ENCODE results near the gene TMPRSS4. TPM values are rescaled to one million over a fixed set of nuclear protein-coding genes. Genes with fewer than 3 reads are reported as not detected.

Gene TMPRSS4
- total and polyA plus RNA-seq, 9 of the 15 experiments (the other 6 are each of a cell fraction or from before 2014, with no cell fraction given) = 4.0 to 10.0 (median 5.6) TPM

DNA sequence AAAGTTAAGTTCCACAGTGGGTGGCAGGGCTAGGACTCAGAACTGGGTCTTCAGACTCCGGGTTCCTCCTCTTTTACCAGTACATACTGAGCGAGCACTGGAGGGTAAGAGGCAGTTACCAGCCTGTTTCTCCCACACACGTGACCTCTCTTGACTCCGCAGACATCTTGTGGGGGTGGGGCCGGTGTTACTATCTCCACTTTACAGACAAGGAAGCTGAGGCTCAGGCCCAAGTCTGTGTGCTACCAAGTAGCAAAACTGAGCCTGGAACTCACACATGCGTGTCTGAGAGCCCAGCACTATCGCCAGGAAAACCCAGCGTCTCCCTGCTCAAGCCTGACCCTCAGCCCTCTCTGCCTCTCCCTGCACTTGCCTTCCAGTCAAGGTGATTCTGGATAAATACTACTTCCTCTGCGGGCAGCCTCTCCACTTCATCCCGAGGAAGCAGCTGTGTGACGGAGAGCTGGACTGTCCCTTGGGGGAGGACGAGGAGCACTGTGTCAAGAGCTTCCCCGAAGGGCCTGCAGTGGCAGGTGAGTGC, 25.9 kb downstream of the TMPRSS4 start (continued):
- TF ChIP-seq ZBTB8A (IDR thresholded peaks at IDR 0.05; ENCODE audit: partially characterized antibody) (no peak), MTA2 (IDR thresholded peaks at IDR 0.05; ENCODE audit: low read depth) (no peak; the same call in 1 of the 2 replicates), ZNF583 (CRISPR knock-in tag; IDR thresholded peaks at IDR 0.05) (no peak), ILK (tag; IDR thresholded peaks at IDR 0.05; ENCODE audit: borderline replicate concordance, low read depth) (no peak), TSHZ1 (CRISPR knock-in tag; IDR thresholded peaks at IDR 0.05) (no peak), GTF2B (IDR thresholded peaks at IDR 0.05; ENCODE audit: extremely low read depth, insufficient read length) (no peak), UBTF (IDR thresholded peaks at IDR 0.05; ENCODE audit: borderline replicate concordance in 1 of 2, low read depth in 2 of 2, low read length in 2 of 2) (no peak), STAT5B (CRISPR knock-in tag; IDR thresholded peaks at IDR 0.05) (no peak), USF2 (CRISPR knock-in tag; IDR thresholded peaks at IDR 0.05) (peak; percentile 70), WHSC1 (IDR thresholded peaks at IDR 0.05; ENCODE audit: low read length) (no peak), ZNF311 (CRISPR knock-in tag; IDR thresholded peaks at IDR 0.05) (no peak), GATA2 (CRISPR knock-in tag; IDR thresholded peaks at IDR 0.05) (no peak), HLTF (IDR thresholded peaks at IDR 0.05) (no peak)
- TF ChIP-seq, protein P1, sequence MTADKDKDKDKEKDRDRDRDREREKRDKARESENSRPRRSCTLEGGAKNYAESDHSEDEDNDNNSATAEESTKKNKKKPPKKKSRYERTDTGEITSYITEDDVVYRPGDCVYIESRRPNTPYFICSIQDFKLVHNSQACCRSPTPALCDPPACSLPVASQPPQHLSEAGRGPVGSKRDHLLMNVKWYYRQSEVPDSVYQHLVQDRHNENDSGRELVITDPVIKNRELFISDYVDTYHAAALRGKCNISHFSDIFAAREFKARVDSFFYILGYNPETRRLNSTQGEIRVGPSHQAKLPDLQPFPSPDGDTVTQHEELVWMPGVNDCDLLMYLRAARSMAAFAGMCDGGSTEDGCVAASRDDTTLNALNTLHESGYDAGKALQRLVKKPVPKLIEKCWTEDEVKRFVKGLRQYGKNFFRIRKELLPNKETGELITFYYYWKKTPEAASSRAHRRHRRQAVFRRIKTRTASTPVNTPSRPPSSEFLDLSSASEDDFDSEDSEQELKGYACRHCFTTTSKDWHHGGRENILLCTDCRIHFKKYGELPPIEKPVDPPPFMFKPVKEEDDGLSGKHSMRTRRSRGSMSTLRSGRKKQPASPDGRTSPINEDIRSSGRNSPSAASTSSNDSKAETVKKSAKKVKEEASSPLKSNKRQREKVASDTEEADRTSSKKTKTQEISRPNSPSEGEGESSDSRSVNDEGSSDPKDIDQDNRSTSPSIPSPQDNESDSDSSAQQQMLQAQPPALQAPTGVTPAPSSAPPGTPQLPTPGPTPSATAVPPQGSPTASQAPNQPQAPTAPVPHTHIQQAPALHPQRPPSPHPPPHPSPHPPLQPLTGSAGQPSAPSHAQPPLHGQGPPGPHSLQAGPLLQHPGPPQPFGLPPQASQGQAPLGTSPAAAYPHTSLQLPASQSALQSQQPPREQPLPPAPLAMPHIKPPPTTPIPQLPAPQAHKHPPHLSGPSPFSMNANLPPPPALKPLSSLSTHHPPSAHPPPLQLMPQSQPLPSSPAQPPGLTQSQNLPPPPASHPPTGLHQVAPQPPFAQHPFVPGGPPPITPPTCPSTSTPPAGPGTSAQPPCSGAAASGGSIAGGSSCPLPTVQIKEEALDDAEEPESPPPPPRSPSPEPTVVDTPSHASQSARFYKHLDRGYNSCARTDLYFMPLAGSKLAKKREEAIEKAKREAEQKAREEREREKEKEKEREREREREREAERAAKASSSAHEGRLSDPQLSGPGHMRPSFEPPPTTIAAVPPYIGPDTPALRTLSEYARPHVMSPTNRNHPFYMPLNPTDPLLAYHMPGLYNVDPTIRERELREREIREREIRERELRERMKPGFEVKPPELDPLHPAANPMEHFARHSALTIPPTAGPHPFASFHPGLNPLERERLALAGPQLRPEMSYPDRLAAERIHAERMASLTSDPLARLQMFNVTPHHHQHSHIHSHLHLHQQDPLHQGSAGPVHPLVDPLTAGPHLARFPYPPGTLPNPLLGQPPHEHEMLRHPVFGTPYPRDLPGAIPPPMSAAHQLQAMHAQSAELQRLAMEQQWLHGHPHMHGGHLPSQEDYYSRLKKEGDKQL (CRISPR knock-in tag; IDR thresholded peaks at IDR 0.05; ENCODE audit: borderline replicate concordance) = no peak
